Ascending aorta (tissue), 2 donors: ENCODE results near the gene FAM185A. TPM values are rescaled to one million over a fixed set of nuclear protein-coding genes. Genes with fewer than 3 reads are reported as not detected.
A peak's percentile ranks its signal among the peaks of the same experiment; 100 is the strongest.
"Not testable (repeated sequence)": the region's sequence is repeated elsewhere in the genome, so short reads cannot be mapped to it uniquely, and the experiment has no call there.

Experiments
- DNase-seq, 2 donors: peaks; one replicate each; pipeline ENCODE4 v3.0.0-alpha.2; 2019; ENCODE audit warnings: low spot score in 2 of 2
- H3K27ac ChIP-seq, 2 donors: fragments of 200-600 bp; sonication (generic); one replicate each; pipeline ENCODE4 v1.5.1; 2016 to 2017; ENCODE audit warnings: mild to moderate bottlenecking in 1 of 2
- H3K27me3 ChIP-seq: fragments of 200-600 bp; sonication (generic); one replicate; pipeline ENCODE4 v1.5.1; 2017
- H3K36me3 ChIP-seq, 2 donors: fragments of 200-600 bp; sonication (generic); one replicate each; pipeline ENCODE4 v1.5.1; 2016
- H3K4me1 ChIP-seq, 2 donors: fragments of 200-600 bp; sonication (generic); one replicate each; pipeline ENCODE4 v1.5.1; 2016 to 2017; ENCODE audit warnings: mild to moderate bottlenecking in 1 of 2
- H3K4me3 ChIP-seq, 2 donors: fragments of 200-600 bp; sonication (generic); one replicate each; pipeline ENCODE4 v1.5.1; 2016 to 2017; ENCODE audit warnings: mild to moderate bottlenecking in 1 of 2
- H3K9me3 ChIP-seq, 2 donors: fragments of 200-600 bp; sonication (generic); one replicate each; pipeline ENCODE4 v1.5.1; 2016
- intact Hi-C: fragments of 100-400 bp; cut with DNase I; formaldehyde crosslinking; loops from one replicate; pipeline ENCODE4 v1.15.1; 2023
- total RNA-seq: library from RNA; depleted of rRNA; stranded (reverse); fragments of >200 nt; gene quantifications from one replicate; pipeline ENCODE4 v1.1.0, GENCODE V29; 2016

FAM185A gene
- total RNA-seq, result 28.9 TPM

GRCh38 chr7:102748605-102749444 is at the start of gene FAM185A:
Gene FAM185A (plus strand): TSS chr7:102748999. CDS start chr7:102749208, 209 bp downstream.
- not testable (repeated sequence) for H3K36me3 ChIP-seq, H3K27me3 ChIP-seq, H3K9me3 ChIP-seq, H3K4me1 ChIP-seq
- peak within 1 kb of the TSS; percentile 45 to 72 for H3K27ac ChIP-seq
- intact Hi-C loops, result loop anchor here (5.0 kb wide), 1 partner anchor 323 kb away; the partner anchor contains the start of gene FBXL13
- DNase-seq, result peak; percentile 99 to 100
- H3K4me3 ChIP-seq, result peak within 1 kb of the TSS; percentile 61 to 81

GRCh38 chr7:102713011-102713690 is 35.6 kb upstream of the FAM185A start:
- H3K36me3 ChIP-seq, H3K4me1 ChIP-seq, intact Hi-C loops, H3K27ac ChIP-seq, DNase-seq, H3K27me3 ChIP-seq, H3K4me3 ChIP-seq, H3K9me3 ChIP-seq: not testable (repeated sequence)

- intact Hi-C loops, H3K4me1 ChIP-seq, H3K27ac ChIP-seq: not testable (repeated sequence)
These were observed 35.1 kb upstream of the FAM185A start for GRCh38 chr7:102713691-102714080.

GRCh38 chr7:102714774-102715522 is 33.9 kb upstream of the FAM185A start:
- H3K4me3 ChIP-seq, intact Hi-C loops, H3K27me3 ChIP-seq, H3K36me3 ChIP-seq, H3K4me1 ChIP-seq, DNase-seq, H3K27ac ChIP-seq, H3K9me3 ChIP-seq: not testable (repeated sequence)

More at GRCh38 chr7:102713691-102714080, 35.1 kb upstream of the FAM185A start:
- not testable (repeated sequence) for H3K4me3 ChIP-seq, H3K27me3 ChIP-seq, H3K36me3 ChIP-seq, DNase-seq, H3K9me3 ChIP-seq

- DNase-seq, H3K9me3 ChIP-seq, intact Hi-C loops, H3K27me3 ChIP-seq, H3K4me3 ChIP-seq, H3K4me1 ChIP-seq, H3K36me3 ChIP-seq, H3K27ac ChIP-seq: not testable (repeated sequence)
These were observed 33.1 kb upstream of the FAM185A start for GRCh38 chr7:102715718-102716117.

- intact Hi-C loops, DNase-seq, H3K4me3 ChIP-seq, H3K36me3 ChIP-seq, H3K4me1 ChIP-seq, H3K9me3 ChIP-seq, H3K27me3 ChIP-seq, H3K27ac ChIP-seq: not testable (repeated sequence)
These were observed 30.3 kb upstream of the FAM185A start for GRCh38 chr7:102718491-102718890.

GRCh38 chr7:102726170-102726569 is 22.6 kb upstream of the FAM185A start:
- H3K4me3 ChIP-seq, H3K36me3 ChIP-seq, intact Hi-C loops, DNase-seq, H3K4me1 ChIP-seq, H3K27ac ChIP-seq, H3K27me3 ChIP-seq, H3K9me3 ChIP-seq: not testable (repeated sequence)

- H3K4me3 ChIP-seq, DNase-seq, H3K27me3 ChIP-seq, H3K4me1 ChIP-seq, H3K9me3 ChIP-seq, H3K27ac ChIP-seq, H3K36me3 ChIP-seq, intact Hi-C loops: not testable (repeated sequence)
These were observed 19.1 kb upstream of the FAM185A start for GRCh38 chr7:102729670-102730069.

GRCh38 chr7:102730431-102730830 is 18.4 kb upstream of the FAM185A start:
- H3K27ac ChIP-seq, H3K27me3 ChIP-seq, H3K36me3 ChIP-seq, intact Hi-C loops, H3K4me1 ChIP-seq, H3K4me3 ChIP-seq, DNase-seq, H3K9me3 ChIP-seq: not testable (repeated sequence)

- H3K9me3 ChIP-seq, H3K27ac ChIP-seq, DNase-seq, H3K36me3 ChIP-seq, H3K4me3 ChIP-seq, H3K27me3 ChIP-seq, H3K4me1 ChIP-seq, intact Hi-C loops: not testable (repeated sequence)
These were observed 6.6 kb upstream of the FAM185A start for GRCh38 chr7:102742002-102742771.

GRCh38 chr7:102743861-102744260 is 4.9 kb upstream of the FAM185A start:
- H3K4me1 ChIP-seq, H3K27me3 ChIP-seq, H3K27ac ChIP-seq, H3K4me3 ChIP-seq, intact Hi-C loops, DNase-seq, H3K9me3 ChIP-seq, H3K36me3 ChIP-seq: not testable (repeated sequence)
